Kidney (tissue), 14 donors: ENCODE measurements around the gene FNTB. TPM values are rescaled to one million over a fixed set of nuclear protein-coding genes. Genes with fewer than 3 reads are reported as not detected.

Source experiments
- DNase-seq, 5 donors: peaks; one replicate each; pipeline ENCODE4 v3.0.0-alpha.2; 2013 to 2020
- FAIRE-seq: peaks from 2 replicates; lab custom pipeline; 2012; peaks lifted over from hg19 to GRCh38; lab: Jason Lieb, UNC
- H3K27ac ChIP-seq, 2 donors: one replicate each; pipeline ENCODE4 v1.7.0; 2013; ENCODE audit warnings: low read depth in 2 of 2, low read length in 2 of 2, inconsistent platforms in 1 of 2
- H3K27me3 ChIP-seq: one replicate; pipeline ENCODE4 v1.7.1; 2013; ENCODE audit warnings: low read length, inconsistent platforms; ENCODE audit not compliant: control insufficient read depth, insufficient read depth
- H3K36me3 ChIP-seq, 3 donors: one replicate each; pipeline versions ENCODE4 v1.7.0 to v1.7.1; 2013; ENCODE audit warnings: low read length in 3 of 3, control low read depth in 1 of 3, inconsistent platforms in 1 of 3; ENCODE audit not compliant: insufficient read depth in 3 of 3, control insufficient read depth in 2 of 3
- H3K4me1 ChIP-seq, 3 donors: one replicate each; pipeline versions ENCODE4 v1.7.0 to v1.7.1; 2013; ENCODE audit warnings: low read length in 3 of 3, inconsistent platforms in 1 of 3, low read depth in 1 of 3; ENCODE audit not compliant: control insufficient read depth in 2 of 3, insufficient read depth in 2 of 3
- H3K4me3 ChIP-seq, 3 donors: one replicate each; pipeline versions ENCODE4 v1.7.0 to v1.8.1; 2013; ENCODE audit warnings: low read length in 3 of 3, control low read depth in 1 of 3, inconsistent platforms in 1 of 3
- H3K9ac ChIP-seq, 3 donors: one replicate each; pipeline versions ENCODE4 v1.7.0 to v1.7.1; 2013; ENCODE audit warnings: low read length in 3 of 3, control low read depth in 1 of 3, inconsistent platforms in 1 of 3
- H3K9me3 ChIP-seq, 3 donors: one replicate each; pipeline versions ENCODE4 v1.7.0 to v1.7.1; 2013; ENCODE audit warnings: low read length in 3 of 3, control low read depth in 1 of 3, inconsistent platforms in 1 of 3; ENCODE audit not compliant: control insufficient read depth in 2 of 3, insufficient read depth in 1 of 3
- CTCF ChIP-seq: IDR thresholded peaks from 3 replicates; pipeline ENCODE4 v1.5.1; 2012; ENCODE audit warnings: mild to moderate bottlenecking, moderate library complexity, borderline replicate concordance; ENCODE audit not compliant: insufficient read depth; ENCODE audit errors: extremely low read depth
- intact Hi-C: fragments of 100-400 bp; cut with DNase I; formaldehyde crosslinking; loops from one replicate; pipeline ENCODE4 v1.11.1; 2022
- polyA plus RNA-seq: library from polyadenylated mRNA; stranded (reverse); fragments of 350-450 nt; fragmentation: Illumina TruSeq; extraction: RNeasy Lipid Tissue Mini Kit (QIAGEN cat#74804); gene quantifications from one replicate; pipeline ENCODE4 v1.2.3, GENCODE V29; 2014; ENCODE audit warnings: low read depth, low replicate concordance; ENCODE audit not compliant: insufficient read depth
- total RNA-seq: library from RNA; stranded (reverse); fragmentation: NEBNext Ultra II Directional; extraction: Animal tissue kit (Norgen Biotek cat#: 25700); gene quantifications from one replicate; pipeline ENCODE4 v1.2.1, GENCODE V29; 2021
- donor health status: control.
- donor health status: control.
- donor health status: control.
- donor health status: control.
- donor health status: control.
- donor health status: DM: yes; HTN: yes; CAD: no.
- donor health status: Normal renal cell carcinoma (clear cell type).

FNTB gene
- total and polyA plus RNA-seq, 2 donors from 2014 or later = 13.6 to 15.0 TPM

- Histone ChIP-seq H3K9ac (peak overlapping the region in 2 of 3 donors; percentile 43 to 78), H3K4me1 (peaks cover 0 to 9% (median 0%) of the 10 kb centered on the region in 3 donors), H3K9me3 (no peaks in the 10 kb centered on the region), H3K27ac (peak overlapping the region; percentile 32 to 60), H3K36me3 (no peaks in the 10 kb centered on the region), H3K4me3 (peak overlapping the region; percentile 50 to 66 (median 64)), H3K27me3 (no peaks in the 10 kb centered on the region)
- TF ChIP-seq CTCF = no peak
- FAIRE-seq (no peak), DNase-seq (peak in 3 of 5 donors; percentile 40 to 80 (median 42))
- intact Hi-C loops = no loop called here
These were observed 15.2 kb upstream of the FNTB start for GRCh38 chr14:64971491-64971942.

- no peaks in the 10 kb centered on the region for H3K27me3 ChIP-seq
- H3K4me1 ChIP-seq = peaks cover 0 to 6% (median 0%) of the 10 kb centered on the region in 3 donors
- FAIRE-seq = no peak
- H3K27ac ChIP-seq = peak within 1 kb of the TSS; percentile 32 to 60
- intact Hi-C loops = no loop called here
- H3K4me3 ChIP-seq = peak within 1 kb of the TSS; percentile 50 to 66 (median 64)
- TF ChIP-seq CTCF = no peak
- no peaks in the 10 kb centered on the region for H3K9me3 ChIP-seq
- H3K36me3 ChIP-seq = no peaks in the 10 kb centered on the region
- H3K9ac ChIP-seq = peak within 1 kb of the TSS; percentile 2 to 78 (median 43)
- DNase-seq = peak; percentile 51 to 81 (median 77)
These were observed 14.5 kb upstream of the FNTB start, which contains the start of gene RAB15 for GRCh38 chr14:64971943-64972791. Gene RAB15 (minus strand): TSS chr14:64972336. CDS start chr14:64972076, 260 bp downstream.

GRCh38 chr14:64973026-64973442 lies 13.7 kb upstream of the FNTB start:
- DNase-seq = no peak
- Histone ChIP-seq H3K4me3 (peak overlapping the region in 2 of 3 donors; percentile 49 to 65), H3K36me3 (no peaks in the 10 kb centered on the region), H3K27ac (no peak overlapping the region), H3K9me3 (no peaks in the 10 kb centered on the region), H3K9ac (no peak overlapping the region), H3K4me1 (peaks cover 0 to 6% (median 0%) of the 10 kb centered on the region in 3 donors), H3K27me3 (no peaks in the 10 kb centered on the region)
- FAIRE-seq = no peak
- no peak for TF ChIP-seq CTCF
- intact Hi-C loops = no loop called here
